NCI-H2196 treated with DMSO at 0.1 percent for 48 hours (cell line): Measurements from ENCODE around the gene RPL28.

ENCODE experiments used
- DNase-seq: peaks from one replicate; lab custom pipeline; 2025; ENCODE audit not compliant: unreplicated experiment; lab: John Stamatoyannopoulos, UW

RPL28 gene

DNA sequence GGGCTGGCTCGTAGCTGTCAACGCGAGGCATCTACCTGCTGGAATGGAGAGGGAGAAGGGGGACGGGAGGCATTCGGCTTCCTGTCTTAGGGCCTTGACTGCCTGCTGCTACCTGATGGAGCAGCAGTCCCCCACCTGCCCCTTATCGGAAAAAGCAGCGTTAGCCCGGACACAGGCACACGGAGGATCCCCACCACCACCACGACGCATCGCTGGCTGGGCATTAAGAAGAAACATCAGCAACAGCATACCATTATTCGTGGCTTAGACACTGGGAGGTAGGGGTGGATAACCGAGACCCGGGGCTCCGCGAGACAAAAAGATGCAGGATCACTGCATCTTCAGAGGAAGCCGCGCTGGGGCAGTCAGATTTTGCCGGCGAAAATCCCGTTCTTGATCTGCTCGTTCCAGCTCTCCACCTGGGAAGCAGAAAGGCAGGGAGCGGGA is 32.4 kb upstream of the RPL28 start:
- DNase-seq, result no peak

- no peak for DNase-seq
Measured at GRCh38 chr19:55353803-55354697, 31.7 kb upstream of the RPL28 start.

- no peak for DNase-seq
Measured at GRCh38 chr19:55354698-55355212, 31.0 kb upstream of the RPL28 start, which contains the start of gene COX6B2. Gene COX6B2, minus strand, starts transcription at chr19:55354719. Its CDS starts 198 bp downstream, at chr19:55354521.

- DNase-seq, result no peak
Measured at GRCh38 chr19:55355213-55355821, 30.4 kb upstream of the RPL28 start.

DNA sequence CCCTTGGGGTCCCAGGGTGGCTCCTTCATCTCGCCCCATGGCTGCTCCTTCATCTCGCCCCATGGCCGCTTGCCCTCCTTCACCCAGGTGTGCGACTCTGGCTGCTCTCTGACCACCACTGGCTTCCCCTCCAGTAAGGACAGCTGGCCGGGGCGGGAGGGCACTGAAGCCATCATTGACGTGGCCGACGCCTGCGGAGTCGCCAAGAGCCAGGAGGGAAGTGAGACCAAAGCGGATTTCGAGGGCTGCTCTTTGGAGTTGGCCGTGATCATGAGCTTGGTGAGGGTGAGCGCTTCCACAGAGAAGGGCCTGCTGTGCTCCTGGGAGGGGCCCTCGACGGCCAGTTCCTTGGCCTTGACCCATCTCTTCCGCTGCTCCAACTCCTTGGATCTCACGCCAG is 27.2 kb upstream of the RPL28 start:
- DNase-seq, result no peak

DNA sequence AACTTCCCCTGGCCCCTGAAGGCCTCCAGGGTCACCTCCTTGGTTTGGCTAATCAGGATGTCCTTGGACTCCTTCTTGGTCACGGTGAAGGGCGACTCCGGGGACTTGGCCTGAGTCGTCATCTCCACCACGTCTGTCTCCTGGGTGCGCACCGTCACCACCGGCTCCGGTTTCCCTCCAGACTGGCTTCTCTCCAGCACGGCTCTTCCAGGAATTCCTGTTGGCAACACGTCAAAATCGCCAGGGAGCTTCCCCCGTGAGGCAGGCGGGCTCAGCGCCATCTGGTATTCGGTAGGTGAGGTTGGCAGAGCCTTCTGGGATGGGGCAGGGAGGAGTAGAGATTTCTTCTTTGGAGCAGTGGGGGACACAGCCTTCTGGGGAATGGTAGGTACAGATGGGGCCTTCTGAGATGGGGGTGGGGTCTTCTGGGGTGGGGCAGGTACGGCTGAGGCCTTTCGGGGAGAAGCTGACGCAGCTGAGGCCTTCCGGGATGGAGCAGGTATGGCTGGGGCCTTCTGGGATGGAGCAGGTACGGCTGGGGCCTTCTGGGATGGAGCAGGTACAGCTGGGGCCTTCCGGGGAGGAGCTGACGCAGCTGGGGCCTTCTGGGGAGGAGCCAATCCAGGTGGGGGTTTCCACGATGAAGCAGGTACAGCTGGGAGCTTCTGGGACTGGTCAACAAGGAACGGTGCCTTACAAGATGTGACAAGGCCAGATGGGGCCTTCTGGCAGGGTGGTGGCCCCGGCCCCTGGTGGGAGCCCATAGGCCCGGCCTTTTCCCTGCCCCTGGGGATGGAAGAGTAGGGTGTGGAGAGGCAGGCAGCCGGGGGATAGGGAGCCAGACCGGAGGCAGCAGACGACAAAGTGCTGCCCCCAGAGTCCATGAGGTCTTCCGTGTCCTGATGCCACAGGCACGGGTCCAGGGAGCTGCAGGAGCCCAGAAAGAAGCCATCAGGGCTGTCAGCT is 26.5 kb upstream of the RPL28 start:
- no peak for DNase-seq

DNA sequence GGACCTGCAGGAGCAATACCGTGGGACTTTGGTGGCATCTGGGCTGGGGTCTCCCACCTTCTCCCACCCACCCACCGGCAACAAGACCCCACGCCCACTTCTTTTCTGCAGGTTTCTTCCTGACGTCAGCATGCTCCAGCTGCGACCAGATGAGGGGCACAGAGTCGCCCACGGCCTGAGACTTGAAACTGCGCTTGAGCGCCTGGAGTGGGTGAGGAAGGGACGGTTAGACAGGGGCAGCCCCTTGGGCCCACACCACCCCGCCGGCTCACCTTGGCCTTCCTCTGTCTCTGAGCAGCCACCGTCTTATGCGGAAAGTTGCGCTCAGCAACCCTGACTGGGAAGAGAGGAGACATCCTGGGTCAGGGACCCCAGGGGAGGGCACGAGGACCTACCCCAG is 24.8 kb upstream of the RPL28 start:
- DNase-seq, result no peak

- DNase-seq, result no peak
Measured at GRCh38 chr19:55362174-55362989, 23.4 kb upstream of the RPL28 start.

DNA sequence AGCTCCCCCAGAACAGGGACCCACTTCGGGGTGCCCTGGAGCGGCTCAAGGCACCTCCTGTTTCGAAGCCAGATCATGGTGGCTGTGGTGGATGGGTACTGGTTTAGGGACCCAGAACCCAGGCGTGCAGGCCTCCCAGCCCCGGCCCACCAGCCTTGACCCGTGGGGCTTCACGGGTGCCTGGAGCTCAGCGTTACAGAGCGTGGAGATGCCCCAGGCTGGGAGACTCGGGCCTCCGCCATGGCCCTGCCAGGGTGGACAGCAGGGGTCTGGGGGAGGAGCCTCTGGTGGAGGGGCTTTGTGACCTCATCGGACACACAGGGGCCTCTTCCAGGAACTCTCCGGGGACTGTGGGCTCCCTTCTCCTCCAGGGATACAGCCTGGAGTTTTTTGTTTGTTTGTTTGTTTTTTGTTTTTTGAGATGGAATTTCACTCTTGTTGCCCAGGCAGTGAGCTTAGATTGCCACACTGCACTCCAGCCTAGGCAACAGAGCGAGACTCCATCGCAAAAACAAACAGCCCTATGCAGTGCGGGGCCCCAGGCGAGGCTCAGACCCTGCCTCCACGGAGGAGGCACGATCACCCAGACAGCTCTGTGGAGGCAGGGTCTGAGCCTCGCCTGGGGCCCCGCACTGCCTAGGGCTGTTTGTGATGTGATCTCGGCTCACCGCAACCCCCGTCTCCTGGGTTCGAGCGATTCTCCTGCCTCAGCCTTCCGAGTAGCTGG is 22.6 kb upstream of the RPL28 start, which contains the start of gene GARIN5B:
Gene GARIN5B (minus strand): TSS at position 271 of the 727 bp plus-strand sequence. CDS start 194 bp downstream, at position 77.
- no peak for DNase-seq

- DNase-seq, result no peak
Measured at GRCh38 chr19:55365245-55365644, 20.5 kb upstream of the RPL28 start.

DNA sequence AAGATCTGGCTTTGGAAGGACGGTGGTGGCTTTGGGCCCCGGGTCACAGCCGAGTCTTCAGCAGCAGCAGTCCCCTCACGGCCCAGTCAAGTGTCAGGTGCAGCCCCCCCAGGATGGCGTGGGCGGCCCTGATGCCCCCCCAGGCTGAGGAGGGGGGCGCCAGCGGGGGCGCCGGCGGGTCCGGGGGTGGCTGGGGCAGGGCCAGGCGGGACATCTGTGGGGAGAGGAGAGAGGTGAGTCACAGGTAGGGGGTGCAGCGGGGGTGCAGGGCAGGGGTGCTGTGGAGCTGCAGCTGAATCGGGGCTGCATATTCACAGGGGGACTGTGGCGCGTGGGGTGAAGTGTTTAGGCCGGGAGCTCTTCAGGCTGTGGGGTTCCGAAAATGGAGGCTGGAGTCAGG is 19.8 kb upstream of the RPL28 start:
- no peak for DNase-seq

GRCh38 chr19:55366790-55367189 is 18.9 kb upstream of the RPL28 start:
- DNase-seq, result no peak

- DNase-seq, result no peak
Measured at GRCh38 chr19:55368106-55368505, 17.6 kb upstream of the RPL28 start.

DNA sequence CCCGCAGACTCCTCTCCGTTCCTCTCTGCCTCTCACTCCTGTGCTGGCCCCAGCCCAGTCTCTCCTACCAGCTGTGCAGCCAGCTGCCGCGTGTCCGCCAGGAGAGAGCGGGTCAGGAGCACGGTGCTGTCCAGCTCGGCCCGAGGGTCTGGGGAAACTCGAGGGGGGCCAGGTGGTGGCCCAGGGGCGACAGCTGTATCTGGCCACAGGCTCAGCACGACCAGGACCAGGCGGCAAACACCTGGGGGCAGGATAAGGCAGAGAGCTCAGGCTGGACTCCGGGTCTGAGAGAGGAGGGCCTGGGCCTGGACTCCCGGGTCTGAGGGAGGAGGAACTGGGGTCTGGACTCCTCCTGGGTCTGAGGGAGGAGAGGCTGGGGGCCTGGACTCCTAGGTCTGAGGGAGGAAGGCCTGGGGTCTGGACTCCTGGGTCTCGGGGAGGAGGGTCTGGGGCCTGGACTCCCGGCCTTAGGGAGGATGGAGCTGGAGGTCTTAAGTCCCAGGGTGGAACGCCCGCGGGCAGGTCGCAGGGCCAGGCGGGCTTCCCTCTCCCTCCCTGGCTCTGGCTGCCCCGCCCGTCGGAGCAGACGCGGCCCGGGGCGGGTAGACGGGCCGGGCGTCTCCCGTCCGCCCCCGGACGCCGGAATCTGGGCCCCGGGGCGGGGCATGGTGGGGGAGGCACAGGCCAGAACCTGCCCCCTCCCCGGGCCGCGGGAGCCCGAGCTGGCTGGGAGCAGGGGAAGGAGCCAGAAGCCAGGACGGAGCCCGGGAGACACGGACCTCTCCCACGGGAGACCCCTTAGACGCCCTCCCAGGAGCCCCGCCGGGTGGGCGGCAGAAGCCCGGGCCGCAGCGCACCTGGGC is 16.8 kb upstream of the RPL28 start:
- DNase-seq, result no peak

DNA sequence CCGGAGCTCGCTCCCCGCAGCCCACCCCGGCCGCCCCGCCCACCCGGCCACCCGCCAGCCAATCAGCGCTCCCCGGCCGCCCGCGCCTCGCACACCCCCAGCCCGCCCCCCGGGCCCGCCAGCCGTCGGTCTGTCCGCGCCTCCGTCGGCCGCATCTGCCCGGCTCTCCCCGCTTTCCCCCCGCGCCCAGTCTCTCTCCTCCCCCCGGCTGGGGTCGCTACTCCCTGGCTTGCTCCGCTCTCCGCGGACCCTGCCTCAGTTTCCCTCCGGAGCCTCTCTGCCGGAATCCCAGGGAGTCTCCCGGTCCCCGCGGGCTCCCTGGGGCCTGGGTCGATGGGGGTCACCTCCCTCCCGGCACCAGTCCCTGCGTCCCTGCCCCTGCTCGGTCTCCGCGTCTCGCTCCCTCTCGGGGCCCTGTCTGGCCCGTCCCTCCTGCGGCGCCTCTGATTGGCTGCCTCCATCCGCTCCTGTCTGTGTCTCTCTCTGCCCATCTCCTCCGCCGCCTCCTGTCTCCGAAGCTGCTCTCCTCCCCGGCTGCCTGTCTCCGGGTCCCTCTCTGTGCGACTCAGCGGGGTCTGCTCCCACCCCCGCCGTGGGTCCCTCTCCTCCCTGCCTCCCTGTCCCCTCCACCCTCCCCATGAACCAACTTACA is 16.0 kb upstream of the RPL28 start:
- peak; percentile 17 for DNase-seq

- DNase-seq, result no peak
Measured at GRCh38 chr19:55370305-55370988, 15.3 kb upstream of the RPL28 start, which contains the start of gene IL11. Gene IL11, minus strand, starts transcription at chr19:55370463. Its CDS starts 153 bp downstream, at chr19:55370310.
